G401.6 (cell line): Measurements from ENCODE around the gene ZNF598.

ENCODE experiments used
- FAIRE-seq: peaks from 2 replicates; lab custom pipeline; 2012; peaks lifted over from hg19 to GRCh38; lab: Jason Lieb, UNC

Gene ZNF598

DNA sequence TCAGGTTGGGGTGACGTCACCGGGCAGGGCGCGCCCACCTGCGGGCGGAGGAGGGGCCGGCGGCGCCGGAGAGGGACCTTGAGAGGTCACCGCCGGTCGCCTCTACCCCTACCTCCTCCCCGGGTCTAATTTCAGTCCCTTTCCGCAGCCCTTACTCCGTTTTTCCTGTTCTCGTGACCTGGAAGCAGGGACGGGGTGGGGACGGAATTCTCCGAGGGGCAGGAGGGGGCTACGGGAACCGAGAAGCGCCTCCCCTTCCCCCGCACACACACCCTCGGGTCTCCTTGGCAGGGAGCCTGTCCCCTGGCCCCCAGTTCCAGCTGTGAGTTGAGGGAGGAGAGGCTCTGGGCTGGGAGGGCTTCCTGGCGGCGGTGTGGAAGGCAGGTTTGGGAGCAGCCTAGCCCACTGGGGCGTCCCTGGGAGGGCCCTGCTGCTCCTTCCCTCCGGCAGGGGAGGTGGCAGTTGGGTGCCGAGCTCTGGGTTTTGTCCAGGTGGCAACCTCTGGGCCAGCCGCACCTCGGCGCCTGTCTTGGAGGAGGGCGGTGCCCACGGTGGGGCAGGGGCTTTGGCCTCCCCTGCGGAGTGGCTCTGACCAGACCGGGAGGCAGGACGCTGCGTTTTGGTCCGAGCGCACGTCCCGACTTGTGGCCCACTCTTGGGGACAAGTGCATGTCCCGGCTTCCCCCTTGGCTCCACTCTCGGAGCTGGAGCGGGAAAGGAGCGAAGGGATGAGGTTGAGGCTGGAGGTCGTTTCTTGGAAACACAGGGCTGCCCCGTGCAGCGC, 19.1 kb downstream of the ZNF598 start:
- no peak for FAIRE-seq

- no peak for FAIRE-seq
Observed at GRCh38 chr16:1990101-1990350, 19.6 kb downstream of the ZNF598 start.

GRCh38 chr16:1989209-1990100, 20.2 kb downstream of the ZNF598 start, which contains the start of gene SYNGR3:
SYNGR3 (plus strand) TSS chr16:1989970; CDS start chr16:1990103, 133 bp downstream.
- no peak for FAIRE-seq

DNA sequence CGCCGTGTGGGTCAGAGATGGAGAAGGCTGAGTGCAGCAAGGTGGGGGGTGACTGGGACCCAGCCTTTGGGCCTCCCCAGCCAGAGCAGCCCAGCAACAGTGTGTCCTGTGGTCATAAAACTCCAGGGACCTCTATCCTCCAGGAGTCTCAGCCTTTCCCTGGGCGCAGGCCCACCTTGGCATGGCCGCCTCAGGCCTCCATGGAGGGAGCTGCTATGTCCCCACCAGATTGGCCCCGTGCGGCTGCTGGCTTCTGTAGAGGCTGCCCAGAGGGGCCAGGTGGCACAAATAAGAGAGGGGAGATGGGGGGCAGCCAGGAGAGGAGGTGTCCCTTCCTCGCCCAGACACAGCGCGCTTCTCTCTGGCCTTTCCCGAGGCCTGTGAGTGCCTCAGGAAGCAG, 22.4 kb downstream of the ZNF598 start:
- FAIRE-seq = no peak

GRCh38 chr16:1985466-1986150, 24.0 kb downstream of the ZNF598 start:
- no peak for FAIRE-seq

- FAIRE-seq = no peak
Observed at GRCh38 chr16:1984347-1985225, 25.0 kb downstream of the ZNF598 start.

- FAIRE-seq = no peak
Observed at GRCh38 chr16:1983544-1984346, 25.9 kb downstream of the ZNF598 start, which contains the start of gene GFER. GFER (plus strand) TSS chr16:1984193; CDS start chr16:1984219, 26 bp downstream.

- FAIRE-seq = no peak
Observed at GRCh38 chr16:1982991-1983543, 26.6 kb downstream of the ZNF598 start.

GRCh38 chr16:1982013-1982433, 27.6 kb downstream of the ZNF598 start:
- no peak for FAIRE-seq

DNA sequence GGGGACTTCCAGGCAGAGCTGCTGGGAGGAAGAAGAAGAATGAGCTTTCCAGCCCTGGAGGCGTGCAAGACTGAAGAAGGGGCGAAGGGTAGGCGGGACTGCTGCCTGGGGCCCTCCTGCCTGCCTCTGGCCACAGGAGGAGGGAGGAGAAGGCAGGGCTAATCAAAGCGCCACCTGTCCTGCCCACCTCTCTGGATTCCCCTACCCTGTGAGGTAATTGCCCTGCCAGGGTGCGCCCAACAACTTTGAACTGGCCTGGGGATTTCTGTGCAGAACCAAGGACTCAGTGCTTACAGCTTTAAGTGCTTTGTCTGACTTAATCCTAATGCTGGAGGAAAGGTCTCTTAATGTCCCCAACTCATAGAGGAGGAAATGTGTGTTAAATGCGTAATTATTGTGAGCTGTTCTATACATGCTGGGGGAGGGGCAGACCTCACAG, 28.2 kb downstream of the ZNF598 start, which contains the start of gene NOXO1:
TSS of gene NOXO1 (minus strand) at position 72 of the 439 bp plus-strand sequence. CDS start 290 bp downstream, outside the sequence.
- no peak for FAIRE-seq

DNA sequence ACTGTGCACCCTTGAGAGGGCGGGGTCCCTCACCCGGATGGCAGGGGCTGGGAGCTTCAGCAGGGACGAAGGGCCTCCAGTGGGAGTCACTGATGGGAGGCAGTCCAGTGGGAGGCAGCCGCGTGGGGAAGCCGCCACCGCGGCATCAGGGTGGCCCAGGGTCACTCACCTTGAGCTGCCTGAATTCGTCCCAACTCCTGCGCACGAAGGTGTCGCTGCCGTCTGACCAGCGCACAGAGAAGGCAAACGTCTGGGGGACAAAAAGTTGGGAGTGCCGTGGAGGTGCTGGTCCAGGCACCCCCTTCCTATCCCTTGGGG, 28.9 kb downstream of the ZNF598 start:
- FAIRE-seq = no peak

- no peak for FAIRE-seq
Observed at GRCh38 chr16:1980030-1980769, 29.4 kb downstream of the ZNF598 start.

DNA sequence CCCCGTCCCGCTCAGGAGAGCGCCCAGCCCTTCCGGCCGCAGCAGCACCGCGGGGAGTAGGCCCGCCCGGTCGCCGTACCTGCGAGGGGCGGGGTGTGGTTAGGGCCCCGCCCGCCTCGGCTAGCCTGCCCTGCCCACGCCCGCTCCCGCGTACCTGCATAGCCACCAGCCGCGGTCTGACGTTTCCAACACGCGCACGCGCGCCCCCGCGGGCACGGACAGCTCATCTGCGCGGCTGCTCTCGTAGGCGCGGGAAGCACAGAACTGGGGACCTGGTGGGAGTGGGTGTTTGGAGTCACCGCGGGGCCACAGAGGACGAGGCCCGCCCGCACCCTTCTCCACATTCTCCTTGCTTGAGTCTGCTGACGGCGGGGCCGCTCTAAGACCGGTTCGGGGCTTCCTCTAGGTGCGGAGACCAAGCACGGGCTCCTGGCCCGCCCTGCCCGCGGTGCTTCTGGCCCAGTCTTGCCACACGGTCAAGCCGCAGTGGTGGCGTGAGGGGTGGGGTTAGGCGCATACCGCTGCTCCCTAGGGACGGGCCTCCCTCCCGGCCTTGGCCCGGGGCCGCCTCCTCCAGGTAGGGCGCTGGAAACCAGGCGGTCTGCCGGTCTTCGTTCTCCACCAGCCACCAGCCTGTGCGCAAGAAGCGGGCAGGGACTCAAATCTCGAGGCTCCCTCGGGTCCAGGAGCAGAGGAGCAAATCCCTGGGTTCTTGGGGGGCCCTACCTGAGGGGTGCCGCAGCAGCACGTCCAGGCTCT, 30.2 kb downstream of the ZNF598 start:
- no peak for FAIRE-seq

- FAIRE-seq = no peak
Observed at GRCh38 chr16:1978476-1979120, 31.0 kb downstream of the ZNF598 start.

GRCh38 chr16:1977875-1978268, 31.7 kb downstream of the ZNF598 start:
- FAIRE-seq = no peak

DNA sequence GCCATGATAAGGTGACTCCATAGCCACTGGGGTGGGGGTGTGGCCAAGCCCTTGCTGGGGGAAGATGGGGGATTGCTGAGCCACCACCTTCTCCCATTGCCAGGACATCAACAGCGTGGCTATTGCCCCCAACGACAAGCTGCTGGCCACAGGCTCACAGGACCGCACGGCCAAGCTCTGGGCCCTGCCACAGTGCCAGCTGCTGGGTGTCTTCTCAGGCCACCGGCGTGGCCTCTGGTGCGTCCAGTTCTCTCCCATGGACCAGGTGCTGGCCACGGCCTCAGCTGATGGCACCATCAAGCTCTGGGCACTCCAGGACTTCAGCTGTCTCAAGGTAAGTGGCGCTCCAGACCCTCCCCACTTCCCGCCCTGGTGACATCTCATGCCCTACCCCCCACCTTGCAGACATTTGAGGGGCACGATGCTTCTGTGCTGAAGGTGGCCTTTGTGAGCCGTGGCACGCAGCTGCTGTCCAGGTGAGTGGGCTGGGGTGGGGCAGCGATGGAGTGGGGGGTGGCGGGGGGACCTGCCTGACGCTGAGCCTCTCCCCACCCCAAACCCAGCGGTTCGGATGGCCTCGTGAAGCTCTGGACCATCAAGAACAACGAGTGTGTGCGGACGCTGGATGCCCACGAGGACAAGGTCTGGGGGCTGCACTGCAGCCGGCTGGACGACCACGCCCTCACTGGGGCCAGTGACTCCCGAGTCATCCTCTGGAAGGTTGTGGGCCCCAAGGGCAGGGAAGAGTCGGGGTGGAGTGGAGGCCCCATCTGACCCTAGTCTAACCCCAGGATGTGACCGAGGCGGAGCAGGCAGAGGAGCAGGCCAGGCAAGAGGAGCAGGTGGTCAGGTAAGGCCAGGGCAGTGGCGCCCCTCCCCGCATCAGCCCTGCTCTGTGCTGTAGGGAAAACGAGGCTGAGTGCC, 32.4 kb downstream of the ZNF598 start:
- FAIRE-seq = no peak

- no peak for FAIRE-seq
Observed at GRCh38 chr16:1976216-1976520, 33.5 kb downstream of the ZNF598 start.
